LNCaP clone FGC (cell line): ENCODE measurements around the gene POU5F1.

ENCODE experiments used
- DNase-seq: peaks from one replicate; pipeline ENCODE4 v3.0.0-alpha.2; 2011; ENCODE audit warnings: low read depth
- H3K4me3 ChIP-seq: 2 replicates; pipeline ENCODE4 v1.5.1; 2011; ENCODE audit warnings: mild to moderate bottlenecking, low read depth, low read length, control low read depth
- TF ChIP-seq, protein P1 (sequence below): IDR thresholded peaks from 2 replicates; pipeline ENCODE4 v1.5.1; 2012; ENCODE audit warnings: mild to moderate bottlenecking; ENCODE audit not compliant: control insufficient read depth, insufficient read depth; ENCODE audit errors: extremely low read depth

The POU5F1 gene

GRCh38 chr6:31158140-31158862 is 12.2 kb downstream of the POU5F1 start, which contains the start of gene TCF19:
TCF19 (plus strand) TSS chr6:31158589; CDS start chr6:31159470, 881 bp downstream.
- DNase-seq, result peak; percentile 97
- H3K4me3 ChIP-seq, result peak within 1 kb of the TSS; percentile 88
- TF ChIP-seq, protein P1, sequence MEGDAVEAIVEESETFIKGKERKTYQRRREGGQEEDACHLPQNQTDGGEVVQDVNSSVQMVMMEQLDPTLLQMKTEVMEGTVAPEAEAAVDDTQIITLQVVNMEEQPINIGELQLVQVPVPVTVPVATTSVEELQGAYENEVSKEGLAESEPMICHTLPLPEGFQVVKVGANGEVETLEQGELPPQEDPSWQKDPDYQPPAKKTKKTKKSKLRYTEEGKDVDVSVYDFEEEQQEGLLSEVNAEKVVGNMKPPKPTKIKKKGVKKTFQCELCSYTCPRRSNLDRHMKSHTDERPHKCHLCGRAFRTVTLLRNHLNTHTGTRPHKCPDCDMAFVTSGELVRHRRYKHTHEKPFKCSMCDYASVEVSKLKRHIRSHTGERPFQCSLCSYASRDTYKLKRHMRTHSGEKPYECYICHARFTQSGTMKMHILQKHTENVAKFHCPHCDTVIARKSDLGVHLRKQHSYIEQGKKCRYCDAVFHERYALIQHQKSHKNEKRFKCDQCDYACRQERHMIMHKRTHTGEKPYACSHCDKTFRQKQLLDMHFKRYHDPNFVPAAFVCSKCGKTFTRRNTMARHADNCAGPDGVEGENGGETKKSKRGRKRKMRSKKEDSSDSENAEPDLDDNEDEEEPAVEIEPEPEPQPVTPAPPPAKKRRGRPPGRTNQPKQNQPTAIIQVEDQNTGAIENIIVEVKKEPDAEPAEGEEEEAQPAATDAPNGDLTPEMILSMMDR, result no peak

DNA sequence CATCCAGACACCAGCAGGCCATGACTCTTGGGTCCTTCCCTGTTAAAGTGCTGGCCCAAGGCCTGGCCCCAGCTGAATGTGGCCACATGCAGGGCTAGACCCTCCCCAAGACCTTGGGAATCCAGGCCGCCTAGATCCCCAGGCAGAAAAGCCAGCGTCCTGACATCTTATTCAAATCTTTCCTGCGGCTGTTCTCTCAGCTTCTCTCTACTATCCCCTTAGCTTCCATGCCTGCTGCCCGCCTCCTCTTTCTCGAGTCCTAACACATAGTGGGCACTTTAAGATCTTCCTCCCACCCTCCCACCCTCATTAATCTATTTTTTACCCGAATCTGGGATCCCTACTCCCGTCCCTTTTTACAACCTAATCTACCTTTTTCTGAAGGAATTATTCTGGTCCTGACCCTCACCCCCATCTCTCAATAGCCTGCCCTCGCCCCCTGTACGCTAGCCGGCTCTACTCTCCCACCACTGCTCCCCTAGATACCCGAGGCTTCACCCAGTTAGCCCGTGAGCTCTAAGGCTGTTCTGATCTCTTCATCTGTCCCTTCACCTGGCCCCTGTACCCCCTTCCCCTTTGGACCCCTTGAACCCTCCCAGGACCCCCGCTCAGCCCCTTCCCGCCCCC is 12.9 kb downstream of the POU5F1 start, which contains the start of gene CCHCR1:
TSS of gene CCHCR1 (minus strand) at position 290 of the 627 bp plus-strand sequence. CDS start at position 88, 202 bp downstream.
- peak within 1 kb of the TSS; percentile 88 for H3K4me3 ChIP-seq
- TF ChIP-seq, protein P1, result no peak
- DNase-seq, result no peak

DNA sequence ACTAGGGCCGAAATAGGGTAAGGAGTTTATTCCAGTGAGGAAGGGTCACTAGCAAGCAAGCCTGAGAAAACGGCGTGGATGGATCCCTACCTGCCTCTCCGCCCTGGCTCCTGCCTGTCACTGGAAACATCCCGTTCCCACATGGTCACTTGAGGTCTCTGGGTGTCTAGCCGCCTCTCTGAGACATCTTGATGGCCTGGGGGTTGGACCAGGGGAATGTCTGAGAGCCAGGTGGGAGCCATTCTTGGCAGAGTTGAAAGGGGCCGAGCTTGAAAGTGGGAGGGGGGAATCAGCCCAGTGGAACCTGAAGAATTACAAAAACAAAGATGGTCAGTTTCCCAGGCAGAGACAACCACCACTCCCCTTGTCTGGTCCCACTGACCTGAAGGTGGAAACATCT is 13.8 kb downstream of the POU5F1 start:
- no peak for DNase-seq
- TF ChIP-seq, protein P1, result no peak
- H3K4me3 ChIP-seq, result no peak overlapping the region

- no peak for DNase-seq
- no peak overlapping the region for H3K4me3 ChIP-seq
- TF ChIP-seq, protein P1, result no peak
Measured at GRCh38 chr6:31154436-31154835, 16.0 kb downstream of the POU5F1 start.

- TF ChIP-seq, protein P1, result no peak
- no peak for DNase-seq
- H3K4me3 ChIP-seq, result no peak overlapping the region
Measured at GRCh38 chr6:31152781-31153180, 17.7 kb downstream of the POU5F1 start.

DNA sequence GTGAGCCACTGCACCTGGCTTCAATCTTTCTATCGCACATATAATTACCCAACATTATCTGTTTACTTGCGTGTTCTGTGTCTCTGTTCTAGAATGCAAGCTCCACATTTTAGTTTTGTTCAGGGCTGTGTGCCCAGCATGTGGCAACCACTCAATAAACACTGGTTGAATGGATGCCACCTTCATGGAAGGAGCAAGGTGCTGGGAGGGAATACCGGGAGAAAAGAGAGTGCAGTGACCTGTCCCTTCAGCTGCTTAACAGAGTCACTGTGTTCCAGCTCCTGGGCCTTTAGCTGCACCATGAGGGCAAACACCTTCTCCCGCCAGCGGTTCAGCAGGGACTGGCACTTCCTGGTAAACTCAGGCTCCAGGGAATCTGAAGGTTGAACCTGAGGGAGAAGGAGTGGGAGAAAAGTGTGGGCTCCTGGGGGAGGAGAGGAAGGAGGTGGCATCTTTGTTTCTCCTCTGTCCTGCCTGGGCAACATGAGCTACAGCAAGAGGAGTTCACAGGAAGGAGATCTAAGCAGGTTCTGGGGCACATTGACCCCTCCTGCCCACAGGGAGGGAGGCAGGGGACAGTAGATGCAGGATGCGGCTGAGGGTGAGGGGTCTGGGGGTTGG is 20.5 kb downstream of the POU5F1 start:
- DNase-seq, result peak; percentile 50
- TF ChIP-seq, protein P1, result no peak
- no peak overlapping the region for H3K4me3 ChIP-seq
